H9 (cell line): ENCODE measurements around the gene APPL2. TPM values are rescaled to one million over a fixed set of nuclear protein-coding genes. Genes with fewer than 3 reads are reported as not detected.

Experiments
- DNase-seq: peaks from one replicate; pipeline ENCODE4 v3.0.0-alpha.2; 2017
- H2AFZ ChIP-seq: one replicate; pipeline ENCODE4 v1.6.1; 2013; ENCODE audit warnings: mild to moderate bottlenecking, low read length, control low read depth, moderate library complexity
- H2AK5ac ChIP-seq: 2 replicates; pipeline ENCODE4 v1.6.1; 2013; ENCODE audit warnings: low read length, control low read depth, mixed read lengths; ENCODE audit not compliant: insufficient read length
- H2BK120ac ChIP-seq: one replicate; pipeline ENCODE4 v1.6.1; 2013; ENCODE audit warnings: low read depth, mild to moderate bottlenecking, low read length, control low read depth, inconsistent platforms; ENCODE audit not compliant: poor library complexity, severe bottlenecking
- H2BK12ac ChIP-seq: 2 replicates; pipeline ENCODE4 v1.6.1; 2013; ENCODE audit warnings: low read length, control low read depth, mixed read lengths, low read depth; ENCODE audit not compliant: insufficient read length
- H2BK15ac ChIP-seq: 2 replicates; pipeline ENCODE4 v1.6.1; 2013; ENCODE audit warnings: low read depth, low read length, control low read depth
- H2BK20ac ChIP-seq: one replicate; pipeline ENCODE4 v1.6.1; 2013; ENCODE audit warnings: low read depth, mild to moderate bottlenecking, low read length, control low read depth, inconsistent platforms; ENCODE audit not compliant: poor library complexity, severe bottlenecking
- H2BK5ac ChIP-seq: 2 replicates; pipeline ENCODE4 v1.6.1; 2013; ENCODE audit warnings: low read length, control low read depth, mixed read lengths; ENCODE audit not compliant: insufficient read length
- H3K14ac ChIP-seq: 2 replicates; pipeline ENCODE4 v1.6.1; 2013; ENCODE audit warnings: low read length, control low read depth; ENCODE audit not compliant: insufficient read depth
- H3K18ac ChIP-seq: 2 replicates; pipeline ENCODE4 v1.6.1; 2013; ENCODE audit warnings: low read depth, mild to moderate bottlenecking, mixed read lengths, low read length, control low read depth; ENCODE audit not compliant: insufficient read length
- H3K23ac ChIP-seq: 2 replicates; pipeline ENCODE4 v1.6.1; 2013; ENCODE audit warnings: low read length, control low read depth, mixed read lengths, low read depth; ENCODE audit not compliant: insufficient read length
- H3K23me2 ChIP-seq: 2 replicates; pipeline ENCODE4 v1.6.1; 2013; ENCODE audit warnings: low read depth, mild to moderate bottlenecking, mixed read lengths, low read length, control low read depth; ENCODE audit not compliant: insufficient read length, poor library complexity, severe bottlenecking
- H3K27ac ChIP-seq: 2 replicates; pipeline ENCODE4 v1.5.1; 2013; ENCODE audit warnings: low read length, control low read depth, mixed read lengths, low read depth; ENCODE audit not compliant: insufficient read length
- H3K27me3 ChIP-seq: 2 replicates; pipeline ENCODE4 v1.6.1; 2013; ENCODE audit warnings: low read length, control low read depth, inconsistent platforms; ENCODE audit not compliant: insufficient read depth
- H3K4ac ChIP-seq: 2 replicates; pipeline ENCODE4 v1.6.1; 2013; ENCODE audit warnings: low read depth, mild to moderate bottlenecking, control low read depth, inconsistent platforms, low read length, moderate library complexity
- H3K4me1 ChIP-seq: 2 replicates; pipeline ENCODE4 v1.6.1; 2013; ENCODE audit warnings: low read length, control low read depth, inconsistent platforms; ENCODE audit not compliant: insufficient read depth
- H3K4me2 ChIP-seq: 2 replicates; pipeline ENCODE4 v1.6.1; 2013; ENCODE audit warnings: low read length, control low read depth, mixed read lengths; ENCODE audit not compliant: insufficient read length, insufficient read depth
- H3K56ac ChIP-seq: 2 replicates; pipeline ENCODE4 v1.6.1; 2013; ENCODE audit warnings: low read depth, mild to moderate bottlenecking, mixed read lengths, low read length, control low read depth; ENCODE audit not compliant: insufficient read length
- H3K79me1 ChIP-seq: 2 replicates; pipeline ENCODE4 v1.6.1; 2013; ENCODE audit warnings: low read depth, mild to moderate bottlenecking, moderate library complexity, low read length, control low read depth, inconsistent platforms; ENCODE audit not compliant: insufficient read depth, poor library complexity, severe bottlenecking
- H3K79me2 ChIP-seq: 2 replicates; pipeline ENCODE4 v1.6.1; 2013; ENCODE audit warnings: low read length, control low read depth, inconsistent platforms; ENCODE audit not compliant: insufficient read depth
- H3K9ac ChIP-seq: 2 replicates; pipeline ENCODE4 v1.6.1; 2013; ENCODE audit warnings: low read length, control low read depth, mixed read lengths; ENCODE audit not compliant: insufficient read length; ENCODE audit errors: extremely low read depth
- H3K9me3 ChIP-seq: one replicate; pipeline ENCODE4 v1.6.1; 2013; ENCODE audit warnings: low read depth, low read length, inconsistent platforms; ENCODE audit not compliant: control insufficient read depth
- H3T11ph ChIP-seq: one replicate; pipeline ENCODE4 v1.6.1; 2013; ENCODE audit warnings: mild to moderate bottlenecking, low read length, control low read depth, inconsistent platforms
- H4K20me1 ChIP-seq: one replicate; pipeline ENCODE4 v1.6.1; 2013; ENCODE audit not compliant: control insufficient read depth, insufficient read length, insufficient read depth
- H4K5ac ChIP-seq: 2 replicates; pipeline ENCODE4 v1.6.1; 2013; ENCODE audit warnings: low read depth, mild to moderate bottlenecking, mixed read lengths, low read length, control low read depth; ENCODE audit not compliant: insufficient read length
- H4K8ac ChIP-seq: replicated peaks from 2 replicates; pipeline ENCODE4 v1.6.1; 2013; ENCODE audit warnings: low read length, control low read depth, mixed read lengths, low read depth; ENCODE audit not compliant: insufficient read length
- H4K91ac ChIP-seq: 2 replicates; pipeline ENCODE4 v1.6.1; 2013; ENCODE audit warnings: low read depth, mild to moderate bottlenecking, moderate library complexity, mixed read lengths, low read length, control low read depth; ENCODE audit not compliant: insufficient read length
- H3K27ac Mint-ChIP-seq, 3 experiments: 2 replicates in 2 of 3; 3 replicates in 1 of 3; pipeline ENCODE4 v1.8.0; 2020 to 2021; ENCODE audit warnings: mixed read lengths in 3 of 3, mild to moderate bottlenecking in 1 of 3, moderate library complexity in 1 of 3
- H3K27me3 Mint-ChIP-seq: 2 replicates; pipeline ENCODE4 v1.8.0; 2021; ENCODE audit warnings: low read depth, mild to moderate bottlenecking, moderate library complexity, mixed read lengths
- H3K36me3 Mint-ChIP-seq, 3 experiments: 2 replicates in 2 of 3; 3 replicates in 1 of 3; pipeline ENCODE4 v1.8.0; 2020 to 2021; ENCODE audit warnings: low read depth in 3 of 3, mixed read lengths in 3 of 3; ENCODE audit not compliant: insufficient read depth in 1 of 3
- H3K4me1 Mint-ChIP-seq, 2 experiments: 2 replicates each; pipeline ENCODE4 v1.8.0; 2020; ENCODE audit warnings: mixed read lengths in 2 of 2
- H3K4me3 Mint-ChIP-seq, 2 experiments: 2 replicates in 1 of 2; 3 replicates in 1 of 2; pipeline ENCODE4 v1.8.0; 2020 to 2021; ENCODE audit warnings: mild to moderate bottlenecking in 2 of 2, mixed read lengths in 2 of 2, moderate library complexity in 1 of 2
- H3K9me3 Mint-ChIP-seq, 2 experiments: 2 replicates in 1 of 2; 3 replicates in 1 of 2; pipeline ENCODE4 v1.8.0; 2020; ENCODE audit warnings: mild to moderate bottlenecking in 2 of 2, mixed read lengths in 2 of 2, moderate library complexity in 1 of 2
- CTCF ChIP-seq: fragments of 200-600 bp; sonication (generic); conservative IDR thresholded peaks from 3 replicates; pipeline ENCODE4 v1.8.0; 2021; ENCODE audit warnings: antibody characterized with exemption, mild to moderate bottlenecking
- WGBS: extraction: QIAGEN DNeasy Blood & Tissue Kit; methylation state at CpG from one replicate; pipeline ENCODE4 v1.1.7; 2013; ENCODE audit warnings: missing lambda C conversion rate, low lambda C conversion rate, mixed read lengths; ENCODE audit not compliant: insufficient read length; ENCODE audit errors: extremely low coverage; 5-methylcytosine and 5-hydroxymethylcytosine counted together
- total RNA-seq: library from RNA; stranded (reverse); gene quantifications from 2 replicates; pipeline ENCODE4 v1.2.1, GENCODE V29; 2021

The APPL2 gene
- total RNA-seq, 1 experiment from 2014 or later, result 18.5 TPM

GRCh38 chr12:105256011-105256410 lies 20.0 kb upstream of the APPL2 start:
- H3K27ac Mint-ChIP-seq, result no peak overlapping the region
- H3K79me2 ChIP-seq, result no peaks in the 10 kb centered on the region
- no peak overlapping the region for H4K91ac ChIP-seq
- H3K4me3 Mint-ChIP-seq, result no peak overlapping the region
- no peak overlapping the region for H3K4ac ChIP-seq
- H2BK120ac ChIP-seq, result no peak overlapping the region
- peaks cover 3% of the 10 kb centered on the region; the same call in 1 of the 2 replicates for H3K27me3 Mint-ChIP-seq
- no peak overlapping the region for H2BK20ac ChIP-seq
- H3K56ac ChIP-seq, result no peak overlapping the region
- DNase-seq, result no peak
- H3K9me3 Mint-ChIP-seq, result no peaks in the 10 kb centered on the region
- no peaks in the 10 kb centered on the region for H3K36me3 Mint-ChIP-seq
- H4K5ac ChIP-seq, result no peak overlapping the region
- 0 out of 4 replicates have a peak, but pooled peaks cover 0 to 9% of the 10 kb centered on the region in 2 experiments for H3K4me1 Mint-ChIP-seq
- no peak overlapping the region for H3K14ac ChIP-seq
- H3K9ac ChIP-seq, result no peak overlapping the region
- H3K79me1 ChIP-seq, result no peaks in the 10 kb centered on the region
- no peak overlapping the region for H2BK12ac ChIP-seq
- H2BK5ac ChIP-seq, result no peak overlapping the region
- TF ChIP-seq CTCF, result no peak
- H2AK5ac ChIP-seq, result no peak overlapping the region
- H3K23me2 ChIP-seq, result no peaks in the 10 kb centered on the region
- H2BK15ac ChIP-seq, result no peak overlapping the region
- H4K20me1 ChIP-seq, result no peaks in the 10 kb centered on the region
- no peak overlapping the region for H3T11ph ChIP-seq
- H3K18ac ChIP-seq, result no peak overlapping the region
- H2AFZ ChIP-seq, result no peak overlapping the region
- H3K27me3 ChIP-seq, result no peaks in the 10 kb centered on the region
- H3K9me3 ChIP-seq, result no peaks in the 10 kb centered on the region
- no peak overlapping the region for H3K4me2 ChIP-seq
- WGBS, result no CpG with 5 or more reads among the region's 2 CpGs
- H3K27ac ChIP-seq, result no peak overlapping the region
- H4K8ac ChIP-seq, result no peak overlapping the region
- H3K23ac ChIP-seq, result no peak overlapping the region
- H3K4me1 ChIP-seq, result no peaks in the 10 kb centered on the region
